Left ventricle myocardium inferior (tissue), 1 donor: Measurements from ENCODE around the gene ADAM12. TPM values are rescaled to one million over a fixed set of nuclear protein-coding genes. Genes with fewer than 3 reads are reported as not detected.
"Not testable (repeated sequence)": the region's sequence is repeated elsewhere in the genome, so short reads cannot be mapped to it uniquely, and the experiment has no call there.

Experiments
- DNase-seq: peaks from one replicate; pipeline ENCODE4 v3.0.0-alpha.2; 2020
- H3K27ac ChIP-seq: fragments of 200-600 bp; replicated peaks from 2 replicates; pipeline ENCODE4 v1.8.0; 2021
- H3K27me3 ChIP-seq: fragments of 200-600 bp; 2 replicates; pipeline ENCODE4 v1.8.0; 2021; ENCODE audit warnings: low read depth
- H3K36me3 ChIP-seq: fragments of 200-600 bp; 2 replicates; pipeline ENCODE4 v1.8.0; 2021
- H3K4me1 ChIP-seq: fragments of 200-600 bp; 2 replicates; pipeline ENCODE4 v1.8.0; 2021
- H3K4me3 ChIP-seq: fragments of 200-600 bp; 2 replicates; pipeline ENCODE4 v1.8.0; 2021; ENCODE audit warnings: mild to moderate bottlenecking, moderate library complexity
- H3K9me3 ChIP-seq: fragments of 200-600 bp; replicated peaks from 2 replicates; pipeline ENCODE4 v1.8.0; 2021
- intact Hi-C: fragments of 100-400 bp; cut with micrococcal nuclease; formaldehyde crosslinking; loops from one replicate; pipeline ENCODE4 v1.11.0; 2022
- total RNA-seq: library from RNA; stranded (reverse); fragmentation: NEBNext Ultra II Directional; extraction: Animal tissue kit (Norgen Biotek cat#: 25700); gene quantifications from one replicate; pipeline ENCODE4 v1.2.1, GENCODE V29; 2021
- TF ChIP-seq, protein P1 (sequence below): fragments of 200-600 bp; IDR thresholded peaks from 2 replicates; pipeline ENCODE4 v1.8.0; 2021; ENCODE audit warnings: antibody characterized with exemption, mild to moderate bottlenecking, borderline replicate concordance
- donor health status: DM: no; HTN: yes; CAD: no; lungs with severe emphysema.

The ADAM12 gene
- total RNA-seq, 1 donor from 2014 or later, result 0.27 TPM

DNA sequence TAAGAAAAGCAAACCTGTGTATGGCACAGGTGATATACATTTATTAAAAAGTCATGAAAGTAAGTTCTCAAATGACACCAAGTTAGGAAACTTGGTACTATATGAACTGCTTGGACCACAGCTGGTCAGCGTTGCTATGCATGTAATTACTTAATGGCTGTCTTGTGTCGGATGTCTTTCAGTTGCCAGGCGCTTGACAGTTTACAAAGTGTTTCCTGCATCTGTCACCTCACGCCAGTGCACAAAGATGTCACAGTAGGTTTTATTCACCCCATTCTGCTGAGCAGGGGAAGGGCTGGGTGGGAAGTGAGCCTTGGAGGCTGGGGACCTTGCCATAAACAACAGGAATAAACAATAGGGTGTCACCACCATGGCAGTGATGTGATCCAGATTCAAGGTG, 35.8 kb downstream of the ADAM12 start:
- TF ChIP-seq, protein P1, sequence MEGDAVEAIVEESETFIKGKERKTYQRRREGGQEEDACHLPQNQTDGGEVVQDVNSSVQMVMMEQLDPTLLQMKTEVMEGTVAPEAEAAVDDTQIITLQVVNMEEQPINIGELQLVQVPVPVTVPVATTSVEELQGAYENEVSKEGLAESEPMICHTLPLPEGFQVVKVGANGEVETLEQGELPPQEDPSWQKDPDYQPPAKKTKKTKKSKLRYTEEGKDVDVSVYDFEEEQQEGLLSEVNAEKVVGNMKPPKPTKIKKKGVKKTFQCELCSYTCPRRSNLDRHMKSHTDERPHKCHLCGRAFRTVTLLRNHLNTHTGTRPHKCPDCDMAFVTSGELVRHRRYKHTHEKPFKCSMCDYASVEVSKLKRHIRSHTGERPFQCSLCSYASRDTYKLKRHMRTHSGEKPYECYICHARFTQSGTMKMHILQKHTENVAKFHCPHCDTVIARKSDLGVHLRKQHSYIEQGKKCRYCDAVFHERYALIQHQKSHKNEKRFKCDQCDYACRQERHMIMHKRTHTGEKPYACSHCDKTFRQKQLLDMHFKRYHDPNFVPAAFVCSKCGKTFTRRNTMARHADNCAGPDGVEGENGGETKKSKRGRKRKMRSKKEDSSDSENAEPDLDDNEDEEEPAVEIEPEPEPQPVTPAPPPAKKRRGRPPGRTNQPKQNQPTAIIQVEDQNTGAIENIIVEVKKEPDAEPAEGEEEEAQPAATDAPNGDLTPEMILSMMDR, result no peak
- Histone ChIP-seq H3K36me3 (no peaks in the 10 kb centered on the region), H3K4me1 (no peaks in the 10 kb centered on the region), H3K27me3 (peaks cover 57% of the 10 kb centered on the region), H3K9me3 (peaks cover 20% of the 10 kb centered on the region), H3K27ac (no peak overlapping the region), H3K4me3 (no peak overlapping the region)
- DNase-seq, result no peak
- intact Hi-C loops, result no loop called here

DNA sequence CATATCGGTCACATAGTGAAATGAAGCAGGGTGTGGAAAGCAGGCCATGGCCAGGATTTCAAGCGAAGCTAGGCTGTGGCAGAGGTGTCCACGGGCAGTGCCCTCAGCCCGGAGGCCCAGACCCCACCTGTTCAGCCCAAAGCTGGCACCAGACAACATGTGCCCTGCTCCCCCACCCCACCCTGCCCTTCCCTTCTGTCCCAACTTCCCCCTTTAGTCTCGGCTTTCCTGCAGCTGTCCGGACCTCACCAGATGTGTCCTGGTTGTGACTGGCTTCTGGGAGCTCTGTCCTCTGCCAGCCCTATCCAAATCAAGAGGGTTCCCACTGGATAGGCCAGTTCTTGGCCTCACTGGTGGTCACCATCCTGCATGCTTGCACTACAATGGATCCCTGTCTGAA, 37.3 kb downstream of the ADAM12 start:
- H3K4me1 ChIP-seq, result no peaks in the 10 kb centered on the region
- no peak for DNase-seq
- H3K36me3 ChIP-seq, result no peaks in the 10 kb centered on the region
- H3K27me3 ChIP-seq, result peaks cover 57% of the 10 kb centered on the region
- peaks cover 5% of the 10 kb centered on the region for H3K9me3 ChIP-seq
- TF ChIP-seq, protein P1, result no peak
- intact Hi-C loops, result no loop called here
- no peak overlapping the region for H3K4me3 ChIP-seq
- H3K27ac ChIP-seq, result no peak overlapping the region

DNA sequence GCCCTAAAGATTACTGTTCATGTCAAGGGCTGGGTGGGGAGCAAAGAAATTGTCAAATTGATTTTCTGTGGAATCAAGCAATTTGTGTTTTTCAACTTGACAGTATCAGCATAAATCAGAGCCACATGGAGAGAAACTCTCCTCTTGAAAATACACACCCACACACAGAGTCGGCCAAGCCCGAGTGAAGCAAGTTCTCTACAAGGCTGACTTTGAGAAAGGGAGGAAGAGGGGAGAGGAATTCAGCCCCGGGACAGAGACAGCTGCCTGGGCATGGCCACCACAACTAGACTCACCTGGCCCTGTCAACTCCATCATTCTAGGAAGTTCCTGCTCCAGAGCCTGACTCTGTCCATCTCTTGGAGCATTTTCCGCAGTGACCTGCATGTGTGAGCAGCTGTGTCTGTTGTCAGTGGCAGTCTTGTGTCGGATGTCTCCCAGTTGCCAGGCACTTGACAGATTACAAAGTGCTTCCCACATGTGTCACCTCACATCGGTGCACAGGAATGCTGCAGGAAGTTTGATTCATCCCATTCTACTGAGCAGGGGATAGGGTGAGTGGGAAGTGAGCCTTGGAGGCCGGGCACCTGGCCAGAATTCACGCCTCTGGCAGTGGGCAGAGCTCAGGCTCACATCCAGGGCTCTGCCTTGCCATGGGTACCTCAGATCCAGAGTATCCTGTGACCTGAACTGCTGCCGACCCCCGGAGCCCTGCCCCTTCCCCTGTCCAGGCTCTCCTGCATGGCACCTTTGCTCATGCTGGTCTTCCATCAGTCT, 37.9 kb downstream of the ADAM12 start:
- H3K9me3 ChIP-seq, result no peaks in the 10 kb centered on the region
- no peaks in the 10 kb centered on the region for H3K4me1 ChIP-seq
- TF ChIP-seq, protein P1, result no peak
- no peak overlapping the region for H3K4me3 ChIP-seq
- H3K27ac ChIP-seq, result no peak overlapping the region
- no peaks in the 10 kb centered on the region for H3K36me3 ChIP-seq
- intact Hi-C loops, result no loop called here
- no peak for DNase-seq
- H3K27me3 ChIP-seq, result peaks cover 57% of the 10 kb centered on the region

DNA sequence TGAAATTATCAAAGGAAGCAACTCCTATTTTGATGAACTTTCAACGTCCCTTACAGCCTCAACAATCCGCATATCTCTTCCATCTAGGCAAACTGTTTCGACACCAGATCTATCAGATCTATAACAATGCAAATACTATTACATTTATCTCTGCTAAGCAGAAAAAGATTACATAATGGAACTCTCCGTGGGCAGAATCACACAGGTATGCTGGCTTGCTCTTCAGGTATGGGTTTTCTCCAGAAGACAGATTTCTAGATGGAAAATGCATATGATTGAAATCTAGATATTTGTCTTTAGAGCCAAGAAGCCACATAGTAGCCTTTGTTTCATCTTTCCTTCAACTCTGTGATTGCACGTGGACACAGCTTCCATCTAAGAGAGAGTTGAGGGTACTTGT, 38.6 kb downstream of the ADAM12 start:
- no peak for DNase-seq
- TF ChIP-seq, protein P1, result no peak
- no peak overlapping the region for H3K4me3 ChIP-seq
- peaks cover 57% of the 10 kb centered on the region for H3K27me3 ChIP-seq
- H3K36me3 ChIP-seq, result no peaks in the 10 kb centered on the region
- H3K4me1 ChIP-seq, result no peaks in the 10 kb centered on the region
- H3K27ac ChIP-seq, result no peak overlapping the region
- intact Hi-C loops, result no loop called here
- H3K9me3 ChIP-seq, result no peaks in the 10 kb centered on the region

DNA sequence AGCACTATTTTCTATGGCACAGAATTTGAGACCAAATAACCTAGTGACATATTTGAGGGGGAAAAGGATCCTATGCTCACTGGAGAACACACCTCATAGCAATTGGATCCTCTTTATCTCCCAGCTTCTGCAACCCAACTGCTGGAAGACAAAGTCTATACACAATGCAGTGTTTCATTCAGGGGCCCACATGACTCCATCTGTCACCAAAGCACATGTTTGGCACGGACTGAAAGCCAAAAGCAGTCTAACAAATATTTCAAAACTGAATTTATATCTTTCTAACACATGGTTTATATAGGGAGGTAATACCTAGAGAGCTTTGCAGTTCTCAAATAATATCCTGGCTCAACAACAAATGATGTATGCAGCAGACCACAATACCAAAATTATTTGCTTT, 39.2 kb downstream of the ADAM12 start:
- peaks cover 57% of the 10 kb centered on the region for H3K27me3 ChIP-seq
- H3K27ac ChIP-seq, result no peak overlapping the region
- peaks cover 5% of the 10 kb centered on the region for H3K9me3 ChIP-seq
- intact Hi-C loops, result no loop called here
- no peaks in the 10 kb centered on the region for H3K36me3 ChIP-seq
- TF ChIP-seq, protein P1, result no peak
- no peak overlapping the region for H3K4me3 ChIP-seq
- H3K4me1 ChIP-seq, result no peaks in the 10 kb centered on the region
- no peak for DNase-seq

DNA sequence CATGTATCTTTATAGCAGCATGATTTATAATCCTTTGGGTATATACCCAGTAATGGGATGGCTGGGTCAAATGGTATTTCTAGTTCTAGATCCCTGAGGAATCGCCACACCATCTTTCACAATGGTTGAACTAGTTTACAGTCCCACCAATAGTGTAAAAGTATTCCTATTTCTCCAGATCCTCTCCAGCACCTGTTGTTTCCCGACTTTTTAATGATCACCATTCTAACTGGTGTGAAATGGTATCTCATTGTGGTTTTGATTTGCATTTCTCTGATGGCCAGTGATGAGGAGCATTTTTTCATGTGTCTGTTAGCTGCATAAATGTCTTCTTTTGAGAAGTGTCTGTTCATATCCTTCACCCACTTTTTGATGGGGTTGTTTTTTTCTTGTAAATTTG, 44.8 kb downstream of the ADAM12 start:
- H3K36me3 ChIP-seq, H3K4me3 ChIP-seq, H3K27ac ChIP-seq, DNase-seq, intact Hi-C loops, H3K4me1 ChIP-seq: not testable (repeated sequence)
- Histone ChIP-seq H3K27me3 (peaks cover 12% of the 10 kb centered on the region), H3K9me3 (peaks cover 12% of the 10 kb centered on the region)
